Measurements from ENCODE around the gene PRPF8. TPM values are rescaled to one million over a fixed set of nuclear protein-coding genes. Genes with fewer than 3 reads are reported as not detected.
"Not testable (repeated sequence)": the region's sequence is repeated elsewhere in the genome, so short reads cannot be mapped to it uniquely, and the experiment has no call there.

The PRPF8 gene
- total RNA-seq, 4 donors from 2014 or later, result 127 to 261 (median 195) TPM

- Histone ChIP-seq H3K9me3 (no peaks in the 10 kb centered on the region), H3K27ac (peak overlapping the region; percentile 85 to 100 (median 100)), H3K36me3 (peaks cover 0 to 29% of the 10 kb centered on the region in 2 donors), H3K4me3 (peak overlapping the region; percentile 57 to 86 (median 64)), H3K27me3 (no peaks in the 10 kb centered on the region), H3K4me1 (peaks cover 27 to 47% of the 10 kb centered on the region in 2 donors)
- ATAC-seq (peak in 1 of 2 donors; percentile 48), DNase-seq (peak in 1 of 2 donors; percentile 60)
- TF ChIP-seq POLR2A (IDR thresholded peaks at IDR 0.05) (no peak), CTCF (IDR thresholded peaks at IDR 0.05 in 4 of 5, conservative IDR thresholded peaks at IDR 0.05 in 1 of 5) (no peak)
- in situ Hi-C loops (cut with MboI; ENCODE audit: low sequenced_read_pairs in 4 of 4) (no loop called here), intact Hi-C loops (cut with DNase I; ENCODE audit: low total_unique reads) (no loop called here)
Observed at GRCh38 chr17:1709403-1709951, 24.8 kb upstream of the PRPF8 start.

- ATAC-seq; in situ Hi-C loops (cut with MboI; ENCODE audit: low sequenced_read_pairs in 4 of 4); intact Hi-C loops (cut with DNase I; ENCODE audit: low total_unique reads); H3K9me3 ChIP-seq; DNase-seq; H3K4me3 ChIP-seq; H3K27me3 ChIP-seq: not testable (repeated sequence)
- peaks cover 23 to 43% of the 10 kb centered on the region in 2 donors for H3K4me1 ChIP-seq
- peak overlapping the region in 1 of 4 donors; percentile 99 for H3K27ac ChIP-seq
- peaks cover 0 to 25% of the 10 kb centered on the region in 2 donors for H3K36me3 ChIP-seq
Observed at GRCh38 chr17:1708791-1709346, 24.2 kb upstream of the PRPF8 start.

GRCh38 chr17:1707107-1707506 is 22.4 kb upstream of the PRPF8 start:
- H3K4me3 ChIP-seq, result no peak overlapping the region
- in situ Hi-C loops (cut with MboI; ENCODE audit: low sequenced_read_pairs in 4 of 4), result no loop called here

GRCh38 chr17:1705004-1705403 is 20.3 kb upstream of the PRPF8 start:
- DNase-seq (no peak), ATAC-seq (no peak)
- Histone ChIP-seq H3K9me3 (no peaks in the 10 kb centered on the region), H3K4me3 (no peak overlapping the region), H3K27ac (no peak overlapping the region), H3K27me3 (no peaks in the 10 kb centered on the region), H3K36me3 (no peaks in the 10 kb centered on the region), H3K4me1 (peaks cover 0 to 7% of the 10 kb centered on the region in 2 donors)
- in situ Hi-C loops (cut with MboI; ENCODE audit: low sequenced_read_pairs in 4 of 4), result no loop called here
- no peak for TF ChIP-seq POLR2A (IDR thresholded peaks at IDR 0.05)
- TF ChIP-seq CTCF (IDR thresholded peaks at IDR 0.05 in 4 of 5, conservative IDR thresholded peaks at IDR 0.05 in 1 of 5), result no peak
- intact Hi-C loops (cut with DNase I; ENCODE audit: low total_unique reads), result no loop called here

More at GRCh38 chr17:1707107-1707506, 22.4 kb upstream of the PRPF8 start:
- Histone ChIP-seq H3K4me1 (peaks cover 7 to 25% of the 10 kb centered on the region in 2 donors), H3K27ac (no peak overlapping the region), H3K27me3 (no peaks in the 10 kb centered on the region), H3K36me3 (peaks cover 0 to 7% of the 10 kb centered on the region in 2 donors), H3K9me3 (no peaks in the 10 kb centered on the region)
- intact Hi-C loops (cut with DNase I; ENCODE audit: low total_unique reads), result no loop called here
- no peak for DNase-seq
- ATAC-seq, result no peak
- TF ChIP-seq CTCF (IDR thresholded peaks at IDR 0.05 in 4 of 5, conservative IDR thresholded peaks at IDR 0.05 in 1 of 5) (no peak), POLR2A (IDR thresholded peaks at IDR 0.05) (no peak)

- intact Hi-C loops (cut with DNase I; ENCODE audit: low total_unique reads) (no loop called here), in situ Hi-C loops (cut with MboI; ENCODE audit: low sequenced_read_pairs in 4 of 4) (no loop called here)
- no peak overlapping the region for H3K4me3 ChIP-seq
- no peak overlapping the region for H3K27ac ChIP-seq
- TF ChIP-seq CTCF (IDR thresholded peaks at IDR 0.05 in 4 of 5, conservative IDR thresholded peaks at IDR 0.05 in 1 of 5), result no peak
- TF ChIP-seq POLR2A (IDR thresholded peaks at IDR 0.05), result no peak
- H3K4me1 ChIP-seq, result no peaks in the 10 kb centered on the region
- no peaks in the 10 kb centered on the region for H3K36me3 ChIP-seq
- H3K27me3 ChIP-seq, result no peaks in the 10 kb centered on the region
- no peaks in the 10 kb centered on the region for H3K9me3 ChIP-seq
- DNase-seq (no peak), ATAC-seq (no peak)
Observed at GRCh38 chr17:1703063-1703462, 18.4 kb upstream of the PRPF8 start.

- ATAC-seq; H3K36me3 ChIP-seq; H3K9me3 ChIP-seq; intact Hi-C loops (cut with DNase I; ENCODE audit: low total_unique reads); H3K27me3 ChIP-seq; H3K4me3 ChIP-seq; H3K27ac ChIP-seq; DNase-seq; H3K4me1 ChIP-seq: not testable (repeated sequence)
- in situ Hi-C loops (cut with MboI; ENCODE audit: low sequenced_read_pairs in 4 of 4), result loop anchor here in 1 of 4 donors (25.0 kb wide), 1 partner anchor 337 kb away; the partner anchor contains the start of genes DPH1, OVCA2 and RTN4RL1
Observed at GRCh38 chr17:1699891-1700290, 15.2 kb upstream of the PRPF8 start.

Measured in gastrocnemius medialis (tissue), 4 donors.